ENCODE measurements around the gene SLCO3A1. TPM values are rescaled to one million over a fixed set of nuclear protein-coding genes. Genes with fewer than 3 reads are reported as not detected.

Gene SLCO3A1
- total and polyA plus RNA-seq, 8 donors, result 2.4 to 38.8 (median 7.7) TPM

DNA sequence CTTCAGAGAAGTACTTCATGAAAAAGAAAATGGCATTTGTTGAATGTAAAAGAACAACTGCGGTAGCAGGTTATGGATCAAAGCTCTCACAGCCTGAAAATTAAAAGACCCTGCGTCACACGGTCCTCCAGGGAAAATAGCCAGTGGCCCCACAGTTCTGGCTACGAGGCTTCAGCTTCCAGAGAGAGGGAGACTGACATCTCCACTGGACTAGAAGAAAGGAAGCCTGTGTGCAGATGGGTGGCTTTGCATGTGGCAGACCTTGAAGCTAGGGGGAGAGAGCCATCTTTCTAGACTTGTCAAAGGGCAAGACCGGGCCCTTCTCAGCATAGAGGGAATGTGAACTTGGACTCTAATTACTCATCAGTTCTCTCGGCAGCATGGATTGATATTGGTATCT lies 159.4 kb downstream of the SLCO3A1 start:
- Histone ChIP-seq H3K4me3 (no peak overlapping the region), H3K4me1 (peaks cover 0 to 15% (median 7%) of the 10 kb centered on the region in 4 donors), H3K9me3 (no peaks in the 10 kb centered on the region), H3K36me3 (no peaks in the 10 kb centered on the region), H3K27ac (no peak overlapping the region), H3K27me3 (no peaks in the 10 kb centered on the region)
- intact Hi-C loops (cut with DNase I; ENCODE audit: low total_unique reads), result no loop called here
- TF ChIP-seq EP300 (IDR thresholded peaks at IDR 0.05), result no peak
- no peak for TF ChIP-seq POLR2A (IDR thresholded peaks at IDR 0.05)
- TF ChIP-seq POLR2AphosphoS5 (IDR thresholded peaks at IDR 0.05), result no peak
- 84 to 93% (median 91%) methylated on average over 6 of the region's 6 CpGs for WGBS, 5 donors
- no peak for DNase-seq

- WGBS, 5 donors, result 74 to 84% (median 83%) methylated on average over 6 of the region's 6 CpGs
- no peak for DNase-seq
Observed at GRCh38 chr15:92014281-92015030, 160.9 kb downstream of the SLCO3A1 start.

DNA sequence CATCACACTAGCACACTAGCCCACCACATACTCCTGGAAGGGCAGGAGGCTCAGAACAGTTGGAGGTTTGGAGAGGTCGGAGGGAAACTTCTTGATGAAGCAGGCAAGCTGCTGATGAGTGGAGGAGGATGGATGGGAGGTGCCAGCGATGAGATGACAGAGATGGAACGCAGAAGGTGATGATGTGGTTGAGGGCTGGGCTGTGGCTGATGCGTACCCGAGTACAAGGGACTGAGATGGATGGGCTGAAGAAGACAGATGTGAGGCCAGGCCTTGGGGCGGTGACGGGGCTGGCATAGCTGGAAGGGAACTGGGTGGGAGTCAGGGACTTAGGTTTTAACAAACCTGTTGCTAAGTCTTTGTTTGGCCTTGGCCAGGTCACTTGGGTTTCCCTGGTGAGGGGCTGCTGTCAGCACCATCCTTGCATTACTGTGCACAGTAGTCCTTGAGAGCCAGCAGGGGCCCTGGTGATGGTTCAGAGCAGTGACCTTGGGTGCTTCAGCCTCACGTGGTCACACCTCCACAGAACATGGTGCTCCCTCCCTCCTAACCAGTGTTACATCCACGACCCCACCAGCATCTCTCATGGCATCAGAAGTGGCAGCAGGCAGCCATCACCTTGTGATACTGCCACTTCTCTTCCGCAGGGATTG lies 164.5 kb downstream of the SLCO3A1 start:
- Histone ChIP-seq H3K27me3 (no peaks in the 10 kb centered on the region), H3K36me3 (no peaks in the 10 kb centered on the region), H3K27ac (no peak overlapping the region), H3K9me3 (no peaks in the 10 kb centered on the region), H3K4me3 (no peak overlapping the region), H3K4me1 (peaks cover 0 to 14% (median 2%) of the 10 kb centered on the region in 4 donors)
- 83 to 96% (median 87%) methylated on average over 10 of the region's 10 CpGs for WGBS, 5 donors
- no peak for TF ChIP-seq POLR2AphosphoS5 (IDR thresholded peaks at IDR 0.05)
- no peak for TF ChIP-seq CTCF (IDR thresholded peaks at IDR 0.05)
- TF ChIP-seq POLR2A (IDR thresholded peaks at IDR 0.05), result no peak
- no peak for TF ChIP-seq EP300 (IDR thresholded peaks at IDR 0.05)
- DNase-seq, result no peak
- intact Hi-C loops (cut with DNase I; ENCODE audit: low total_unique reads), result no loop called here

More at GRCh38 chr15:92014281-92015030, 160.9 kb downstream of the SLCO3A1 start:
- no peak overlapping the region for H3K27ac ChIP-seq
- intact Hi-C loops (cut with DNase I; ENCODE audit: low total_unique reads), result no loop called here
- H3K9me3 ChIP-seq, result no peaks in the 10 kb centered on the region
- H3K27me3 ChIP-seq, result no peaks in the 10 kb centered on the region
- H3K4me1 ChIP-seq, result peaks cover 0 to 18% (median 9%) of the 10 kb centered on the region in 4 donors
- H3K4me3 ChIP-seq, result no peak overlapping the region
- TF ChIP-seq CTCF (IDR thresholded peaks at IDR 0.05), result no peak
- H3K36me3 ChIP-seq, result no peaks in the 10 kb centered on the region

GRCh38 chr15:92018535-92019239 lies 165.2 kb downstream of the SLCO3A1 start:
- H3K36me3 ChIP-seq, result no peaks in the 10 kb centered on the region
- H3K4me1 ChIP-seq, result peaks cover 0 to 14% (median 2%) of the 10 kb centered on the region in 4 donors
- intact Hi-C loops (cut with DNase I; ENCODE audit: low total_unique reads), result no loop called here
- TF ChIP-seq EP300 (IDR thresholded peaks at IDR 0.05), result no peak
- TF ChIP-seq POLR2AphosphoS5 (IDR thresholded peaks at IDR 0.05), result no peak
- TF ChIP-seq POLR2A (IDR thresholded peaks at IDR 0.05), result no peak
- TF ChIP-seq CTCF (IDR thresholded peaks at IDR 0.05), result no peak
- H3K9me3 ChIP-seq, result no peaks in the 10 kb centered on the region
- H3K4me3 ChIP-seq, result no peak overlapping the region
- H3K27ac ChIP-seq, result no peak overlapping the region
- no peaks in the 10 kb centered on the region for H3K27me3 ChIP-seq
- WGBS, 5 donors, result 81 to 88% (median 83%) methylated on average over 13 of the region's 13 CpGs
- no peak for DNase-seq
